ENCODE results near the gene TNK2. TPM values are rescaled to one million over a fixed set of nuclear protein-coding genes. Genes with fewer than 3 reads are reported as not detected.
"Not testable (repeated sequence)": the region's sequence is repeated elsewhere in the genome, so short reads cannot be mapped to it uniquely, and the experiment has no call there.

TNK2 gene
- 46.2 TPM for total RNA-seq (ENCODE audit: unreplicated experiment)
- long read RNA-seq, partial matches to known transcripts, result 1 of 2 reads
- long read RNA-seq, other reads (novel, unspliced or antisense), result 0 of 2 reads

- DNase-seq, result peak; percentile 65
- H3K36me3 Mint-ChIP-seq (ENCODE audit: unreplicated experiment), result no peaks in the 10 kb centered on the region
- no peak for TF ChIP-seq CTCF (IDR thresholded peaks at IDR 0.05; ENCODE audit: partially characterized antibody, unreplicated experiment)
- peak within 1 kb of the TSS; percentile 88 for H3K4me3 Mint-ChIP-seq (ENCODE audit: unreplicated experiment)
- H3K27ac Mint-ChIP-seq (ENCODE audit: unreplicated experiment), result peak within 1 kb of the TSS; percentile 33
- peaks cover 16% of the 10 kb centered on the region for H3K4me1 Mint-ChIP-seq (ENCODE audit: low read depth, unreplicated experiment)
- peaks cover 5% of the 10 kb centered on the region for H3K9me3 Mint-ChIP-seq (ENCODE audit: unreplicated experiment)
- H3K27me3 Mint-ChIP-seq (ENCODE audit: unreplicated experiment), result peaks cover 3% of the 10 kb centered on the region
Measured at GRCh38 chr3:195907934-195908693, at the start of gene TNK2. Gene TNK2 (minus strand): TSS chr3:195908551. CDS start chr3:195888588, 19,963 bp downstream.

DNA sequence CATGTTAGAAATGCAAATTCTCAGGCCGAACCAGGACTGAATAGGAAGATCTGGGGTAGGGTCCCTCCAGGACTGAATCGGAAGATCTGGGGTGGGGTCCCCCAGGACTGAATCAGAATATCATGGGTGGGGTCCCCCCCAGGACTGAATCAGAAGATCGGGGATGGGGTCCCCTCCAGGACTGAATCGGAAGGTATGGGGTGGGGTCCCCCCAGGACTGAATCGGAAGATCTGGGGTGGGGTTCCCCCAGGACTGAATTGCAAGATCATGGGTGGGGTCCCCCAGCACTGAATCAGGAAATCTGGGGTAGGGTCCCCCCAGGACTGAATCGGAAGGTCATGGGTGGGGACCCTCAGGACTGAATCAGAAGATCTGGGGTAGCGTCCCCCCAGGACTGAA is 48.2 kb upstream of the TNK2 start:
- peaks cover 3% of the 10 kb centered on the region for H3K4me1 Mint-ChIP-seq (ENCODE audit: low read depth, unreplicated experiment)
- H3K9me3 Mint-ChIP-seq (ENCODE audit: unreplicated experiment), result peaks cover 7% of the 10 kb centered on the region
- peaks cover 1% of the 10 kb centered on the region for H3K27me3 Mint-ChIP-seq (ENCODE audit: unreplicated experiment)
- no peak overlapping the region for H3K27ac Mint-ChIP-seq (ENCODE audit: unreplicated experiment)
- no peak overlapping the region for H3K4me3 Mint-ChIP-seq (ENCODE audit: unreplicated experiment)
- no peak for DNase-seq
- TF ChIP-seq CTCF (IDR thresholded peaks at IDR 0.05; ENCODE audit: partially characterized antibody, unreplicated experiment), result no peak
- peaks cover 10% of the 10 kb centered on the region for H3K36me3 Mint-ChIP-seq (ENCODE audit: unreplicated experiment)

- not testable (repeated sequence) for DNase-seq; H3K4me1 Mint-ChIP-seq (ENCODE audit: low read depth, unreplicated experiment); H3K36me3 Mint-ChIP-seq (ENCODE audit: unreplicated experiment); H3K9me3 Mint-ChIP-seq (ENCODE audit: unreplicated experiment); H3K27ac Mint-ChIP-seq (ENCODE audit: unreplicated experiment); H3K27me3 Mint-ChIP-seq (ENCODE audit: unreplicated experiment)
- H3K4me3 Mint-ChIP-seq (ENCODE audit: unreplicated experiment), result peak overlapping the region; percentile 76
Measured at GRCh38 chr3:195955416-195955841, 47.1 kb upstream of the TNK2 start.

GRCh38 chr3:195954752-195955119 is 46.4 kb upstream of the TNK2 start:
- H3K36me3 Mint-ChIP-seq (ENCODE audit: unreplicated experiment); H3K27me3 Mint-ChIP-seq (ENCODE audit: unreplicated experiment); H3K4me1 Mint-ChIP-seq (ENCODE audit: low read depth, unreplicated experiment); H3K9me3 Mint-ChIP-seq (ENCODE audit: unreplicated experiment); DNase-seq: not testable (repeated sequence)
- peak overlapping the region; percentile 55 for H3K27ac Mint-ChIP-seq (ENCODE audit: unreplicated experiment)
- peak overlapping the region; percentile 90 for H3K4me3 Mint-ChIP-seq (ENCODE audit: unreplicated experiment)

DNA sequence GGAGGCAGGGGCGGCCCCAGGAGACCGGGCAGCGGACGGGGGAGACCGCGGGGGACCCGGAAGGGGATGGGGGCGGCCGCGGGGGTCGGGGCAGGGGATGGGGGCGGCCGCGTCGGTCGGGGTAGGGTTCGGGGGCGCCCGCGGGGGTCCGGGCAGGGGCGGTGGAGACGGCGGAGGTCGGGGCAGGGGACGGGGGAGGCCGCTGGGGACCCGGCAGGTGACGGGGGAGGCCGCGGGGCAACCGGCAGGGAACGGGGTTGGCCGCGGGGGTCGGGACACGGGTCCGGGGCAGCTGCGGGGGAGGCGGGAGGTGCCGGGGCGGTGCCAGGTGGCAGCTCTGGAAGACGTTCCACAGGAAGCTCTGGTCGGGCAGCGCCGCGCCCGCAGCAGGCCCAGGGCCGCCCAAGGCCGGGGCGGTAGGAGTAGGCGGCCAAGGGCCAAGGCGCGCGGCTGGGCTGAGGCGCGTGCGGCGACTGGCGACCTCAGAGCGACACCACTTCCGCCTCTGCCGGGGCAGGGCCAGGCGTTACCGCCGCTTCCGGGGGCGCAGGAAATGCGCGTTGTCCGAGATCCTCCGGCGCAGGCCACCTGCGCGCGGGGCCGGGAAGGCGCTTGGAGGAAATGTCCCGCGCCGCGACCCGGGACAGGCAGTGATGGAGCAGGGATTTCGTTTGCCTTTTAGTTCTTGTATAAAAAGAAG is 45.9 kb upstream of the TNK2 start:
- peak overlapping the region; percentile 55 for H3K27ac Mint-ChIP-seq (ENCODE audit: unreplicated experiment)
- H3K27me3 Mint-ChIP-seq (ENCODE audit: unreplicated experiment); H3K36me3 Mint-ChIP-seq (ENCODE audit: unreplicated experiment); H3K9me3 Mint-ChIP-seq (ENCODE audit: unreplicated experiment); H3K4me1 Mint-ChIP-seq (ENCODE audit: low read depth, unreplicated experiment): not testable (repeated sequence)
- peak overlapping the region; percentile 90 for H3K4me3 Mint-ChIP-seq (ENCODE audit: unreplicated experiment)
- peak; percentile 80 for DNase-seq

GRCh38 chr3:195952590-195952989 is 44.2 kb upstream of the TNK2 start:
- not testable (repeated sequence) for DNase-seq; H3K36me3 Mint-ChIP-seq (ENCODE audit: unreplicated experiment); H3K27me3 Mint-ChIP-seq (ENCODE audit: unreplicated experiment); H3K4me1 Mint-ChIP-seq (ENCODE audit: low read depth, unreplicated experiment); H3K27ac Mint-ChIP-seq (ENCODE audit: unreplicated experiment); H3K9me3 Mint-ChIP-seq (ENCODE audit: unreplicated experiment)
- peak overlapping the region; percentile 61 for H3K4me3 Mint-ChIP-seq (ENCODE audit: unreplicated experiment)

DNA sequence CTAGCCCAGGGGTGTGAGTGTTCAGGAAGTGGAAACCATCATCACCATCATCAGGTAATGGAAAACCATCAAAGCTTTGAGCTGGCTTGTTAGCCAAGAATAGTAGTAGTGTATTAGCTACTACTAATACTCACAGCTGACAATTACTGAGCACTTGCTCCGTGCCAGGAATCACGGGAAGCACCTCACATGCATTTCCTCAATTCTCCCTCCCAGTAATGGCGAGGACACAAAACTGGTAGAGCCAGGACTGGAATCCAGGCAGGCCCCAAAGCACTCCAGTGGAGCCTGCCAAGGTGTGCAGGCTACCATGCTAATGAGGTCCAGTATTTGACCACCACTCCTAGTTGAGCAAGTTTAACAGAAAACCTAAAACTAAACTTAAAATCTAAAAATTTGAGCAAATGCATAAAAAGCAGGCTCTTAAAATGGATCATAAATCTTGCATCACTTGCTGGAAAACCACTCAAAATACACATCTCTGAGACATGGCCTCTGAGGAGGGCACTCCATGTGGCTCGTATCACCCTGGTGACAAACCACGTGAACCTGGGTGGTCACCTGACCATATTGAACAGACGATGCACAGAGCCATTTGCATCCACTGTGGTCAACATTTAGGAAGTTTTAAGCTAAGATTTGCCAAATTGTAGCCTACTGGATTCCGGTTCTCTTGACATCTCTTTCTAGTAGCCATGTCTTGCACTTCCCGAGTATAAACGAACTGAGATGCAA is 43.3 kb upstream of the TNK2 start:
- not testable (repeated sequence) for H3K9me3 Mint-ChIP-seq (ENCODE audit: unreplicated experiment); H3K4me1 Mint-ChIP-seq (ENCODE audit: low read depth, unreplicated experiment); H3K4me3 Mint-ChIP-seq (ENCODE audit: unreplicated experiment); DNase-seq; H3K36me3 Mint-ChIP-seq (ENCODE audit: unreplicated experiment); H3K27me3 Mint-ChIP-seq (ENCODE audit: unreplicated experiment); H3K27ac Mint-ChIP-seq (ENCODE audit: unreplicated experiment)

GRCh38 chr3:195950731-195951130 is 42.4 kb upstream of the TNK2 start:
- not testable (repeated sequence) for H3K4me3 Mint-ChIP-seq (ENCODE audit: unreplicated experiment); H3K27me3 Mint-ChIP-seq (ENCODE audit: unreplicated experiment); H3K36me3 Mint-ChIP-seq (ENCODE audit: unreplicated experiment); H3K4me1 Mint-ChIP-seq (ENCODE audit: low read depth, unreplicated experiment); H3K9me3 Mint-ChIP-seq (ENCODE audit: unreplicated experiment); H3K27ac Mint-ChIP-seq (ENCODE audit: unreplicated experiment); DNase-seq

GRCh38 chr3:195950164-195950563 is 41.8 kb upstream of the TNK2 start:
- H3K27me3 Mint-ChIP-seq (ENCODE audit: unreplicated experiment); H3K36me3 Mint-ChIP-seq (ENCODE audit: unreplicated experiment); H3K4me3 Mint-ChIP-seq (ENCODE audit: unreplicated experiment); H3K27ac Mint-ChIP-seq (ENCODE audit: unreplicated experiment); H3K4me1 Mint-ChIP-seq (ENCODE audit: low read depth, unreplicated experiment); DNase-seq; H3K9me3 Mint-ChIP-seq (ENCODE audit: unreplicated experiment): not testable (repeated sequence)
